Neural cell (in vitro differentiated cells): Measurements from ENCODE around the gene SPCS1. TPM values are rescaled to one million over a fixed set of nuclear protein-coding genes. Genes with fewer than 3 reads are reported as not detected.

Source experiments
- H2AFZ ChIP-seq: fragments of 200-600, 300-800 bp; sonication (generic), shearing (Covaris generic); 2 replicates; pipeline ENCODE4 v1.6.0; 2014; ENCODE audit warnings: low read depth, mild to moderate bottlenecking, antibody characterized with exemption, low read length, moderate library complexity
- H3F3A ChIP-seq: fragments of 200-600 bp; shearing (Covaris generic); 2 replicates; pipeline ENCODE4 v1.6.1; 2016; ENCODE audit warnings: mild to moderate bottlenecking, moderate library complexity, mixed read lengths, antibody characterized with exemption, low read length; ENCODE audit not compliant: insufficient read depth, poor library complexity, severe bottlenecking
- H3K27ac ChIP-seq: fragments of 200-600, 300-800 bp; sonication (generic), shearing (Covaris generic); 2 replicates; pipeline ENCODE4 v1.5.1; 2014; ENCODE audit warnings: mild to moderate bottlenecking, low read length, moderate library complexity
- H3K27me3 ChIP-seq: fragments of 300-800, 200-600 bp; sonication (generic), shearing (Covaris generic); 2 replicates; pipeline ENCODE4 v1.6.0; 2014; ENCODE audit warnings: mild to moderate bottlenecking, low read depth, low read length, moderate library complexity; ENCODE audit not compliant: insufficient read depth
- H3K36me3 ChIP-seq: fragments of 300-800, 200-600 bp; sonication (generic), shearing (Covaris generic); 2 replicates; pipeline ENCODE4 v1.5.1; 2014; ENCODE audit warnings: mild to moderate bottlenecking, antibody characterized with exemption, low read length, moderate library complexity; ENCODE audit not compliant: insufficient read depth
- H3K4me2 ChIP-seq: fragments of 300-800, 200-600 bp; sonication (generic), shearing (Covaris generic); 2 replicates; pipeline ENCODE4 v1.6.0; 2014; ENCODE audit warnings: mild to moderate bottlenecking, low read length
- H3K4me3 ChIP-seq: fragments of 300-800, 200-600 bp; sonication (generic), shearing (Covaris generic); 2 replicates; pipeline ENCODE4 v1.5.1; 2014; ENCODE audit warnings: mild to moderate bottlenecking, low read length, moderate library complexity
- H3K79me2 ChIP-seq: fragments of 200-600 bp; shearing (Covaris generic); replicated peaks from 2 replicates; pipeline ENCODE4 v1.6.0; 2014; ENCODE audit warnings: mild to moderate bottlenecking, low read length, moderate library complexity; ENCODE audit not compliant: insufficient read depth
- H3K9ac ChIP-seq: fragments of 300-800, 200-600 bp; sonication (generic), shearing (Covaris generic); 2 replicates; pipeline ENCODE4 v1.6.1; 2016; ENCODE audit warnings: mild to moderate bottlenecking, low read length, mixed read lengths
- H3K9me2 ChIP-seq: fragments of 200-600 bp; shearing (Covaris generic); 2 replicates; pipeline ENCODE4 v1.6.1; 2016; ENCODE audit warnings: mild to moderate bottlenecking, low read length, mixed read lengths; ENCODE audit not compliant: insufficient read depth
- H3K9me3 ChIP-seq: fragments of 200-600, 300-800 bp; sonication (generic), shearing (Covaris generic); 2 replicates; pipeline ENCODE4 v1.6.1; 2016; ENCODE audit warnings: mild to moderate bottlenecking, mixed run types, low read length, moderate library complexity, mixed read lengths
- H4K20me1 ChIP-seq: fragments of 200-600 bp; shearing (Covaris generic); 2 replicates; pipeline ENCODE4 v1.6.1; 2016; ENCODE audit warnings: mild to moderate bottlenecking, mixed run types; ENCODE audit not compliant: insufficient read depth
- EP300 ChIP-seq: fragments of 450-650 bp; conservative IDR thresholded peaks from 2 replicates; pipeline ENCODE4 v1.6.1; 2014; ENCODE audit warnings: antibody characterized with exemption, mild to moderate bottlenecking, moderate library complexity; ENCODE audit not compliant: poor library complexity, severe bottlenecking
- EZH2 ChIP-seq: fragments of 200-600, 300-800 bp; shearing (Covaris generic), sonication (generic); IDR thresholded peaks from 2 replicates; pipeline ENCODE4 v1.6.1; 2014; ENCODE audit warnings: antibody characterized with exemption, low read length, borderline replicate concordance, mild to moderate bottlenecking; ENCODE audit not compliant: insufficient read depth, poor library complexity, severe bottlenecking
- MXI1 ChIP-seq: fragments of 450-650 bp; conservative IDR thresholded peaks from 2 replicates; pipeline ENCODE4 v1.6.1; 2014; ENCODE audit warnings: antibody characterized with exemption, mild to moderate bottlenecking; ENCODE audit not compliant: poor library complexity, severe bottlenecking
- POLR2AphosphoS5 ChIP-seq: IDR thresholded peaks from 2 replicates; pipeline ENCODE4 v1.6.1; 2012
- RAD21 ChIP-seq: fragments of 450-650 bp; conservative IDR thresholded peaks from 2 replicates; pipeline ENCODE4 v1.6.1; 2014; ENCODE audit warnings: antibody characterized with exemption, mild to moderate bottlenecking, moderate library complexity
- SMC3 ChIP-seq: fragments of 450-650 bp; conservative IDR thresholded peaks from 2 replicates; pipeline ENCODE4 v1.6.1; 2014; ENCODE audit warnings: antibody characterized with exemption, mild to moderate bottlenecking, moderate library complexity; ENCODE audit not compliant: poor library complexity
- TAF1 ChIP-seq: IDR thresholded peaks from 2 replicates; pipeline ENCODE4 v1.6.1; 2012; ENCODE audit warnings: low read depth
- polyA plus RNA-seq: library from polyadenylated mRNA; depleted of rRNA; stranded (reverse); fragments of >200 nt; gene quantifications from 2 replicates; pipeline ENCODE4 v1.2.3, GENCODE V29; 2014
- TF ChIP-seq, protein P1 (sequence below): IDR thresholded peaks from 2 replicates; pipeline ENCODE4 v1.6.1; 2012; ENCODE audit warnings: borderline replicate concordance
- TF ChIP-seq, protein P2 (sequence below): fragments of 450-650 bp; IDR thresholded peaks from 2 replicates; pipeline ENCODE4 v1.5.1; 2014; ENCODE audit warnings: antibody characterized with exemption, mild to moderate bottlenecking, moderate library complexity; ENCODE audit not compliant: poor library complexity, severe bottlenecking

The SPCS1 gene
- polyA plus RNA-seq, 1 donor from 2014 or later, result 97.4 TPM

DNA sequence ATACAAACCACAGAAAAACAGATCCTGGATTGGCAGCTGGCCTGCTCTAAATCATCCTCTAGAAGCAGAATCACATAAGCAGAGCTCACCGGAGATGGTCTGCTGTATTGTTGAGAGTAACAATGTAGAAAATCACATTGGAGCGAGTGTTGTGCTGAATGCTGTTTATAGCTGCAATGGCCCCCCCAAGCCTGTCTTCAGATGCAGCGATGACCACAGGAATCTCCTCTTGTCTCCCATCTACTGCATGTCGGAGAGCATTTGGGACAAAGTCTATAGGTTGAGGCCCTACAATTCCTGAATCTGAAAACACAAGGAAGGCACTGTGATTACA is 8.3 kb upstream of the SPCS1 start:
- no peaks in the 10 kb centered on the region for H4K20me1 ChIP-seq
- H3K27me3 ChIP-seq, result no peaks in the 10 kb centered on the region
- H3K9me3 ChIP-seq, result no peaks in the 10 kb centered on the region
- no peak overlapping the region for H3K9ac ChIP-seq
- TF ChIP-seq SMC3, result no peak
- TF ChIP-seq TAF1, result no peak
- TF ChIP-seq EZH2, result no peak
- TF ChIP-seq POLR2AphosphoS5, result no peak
- TF ChIP-seq, protein P1, sequence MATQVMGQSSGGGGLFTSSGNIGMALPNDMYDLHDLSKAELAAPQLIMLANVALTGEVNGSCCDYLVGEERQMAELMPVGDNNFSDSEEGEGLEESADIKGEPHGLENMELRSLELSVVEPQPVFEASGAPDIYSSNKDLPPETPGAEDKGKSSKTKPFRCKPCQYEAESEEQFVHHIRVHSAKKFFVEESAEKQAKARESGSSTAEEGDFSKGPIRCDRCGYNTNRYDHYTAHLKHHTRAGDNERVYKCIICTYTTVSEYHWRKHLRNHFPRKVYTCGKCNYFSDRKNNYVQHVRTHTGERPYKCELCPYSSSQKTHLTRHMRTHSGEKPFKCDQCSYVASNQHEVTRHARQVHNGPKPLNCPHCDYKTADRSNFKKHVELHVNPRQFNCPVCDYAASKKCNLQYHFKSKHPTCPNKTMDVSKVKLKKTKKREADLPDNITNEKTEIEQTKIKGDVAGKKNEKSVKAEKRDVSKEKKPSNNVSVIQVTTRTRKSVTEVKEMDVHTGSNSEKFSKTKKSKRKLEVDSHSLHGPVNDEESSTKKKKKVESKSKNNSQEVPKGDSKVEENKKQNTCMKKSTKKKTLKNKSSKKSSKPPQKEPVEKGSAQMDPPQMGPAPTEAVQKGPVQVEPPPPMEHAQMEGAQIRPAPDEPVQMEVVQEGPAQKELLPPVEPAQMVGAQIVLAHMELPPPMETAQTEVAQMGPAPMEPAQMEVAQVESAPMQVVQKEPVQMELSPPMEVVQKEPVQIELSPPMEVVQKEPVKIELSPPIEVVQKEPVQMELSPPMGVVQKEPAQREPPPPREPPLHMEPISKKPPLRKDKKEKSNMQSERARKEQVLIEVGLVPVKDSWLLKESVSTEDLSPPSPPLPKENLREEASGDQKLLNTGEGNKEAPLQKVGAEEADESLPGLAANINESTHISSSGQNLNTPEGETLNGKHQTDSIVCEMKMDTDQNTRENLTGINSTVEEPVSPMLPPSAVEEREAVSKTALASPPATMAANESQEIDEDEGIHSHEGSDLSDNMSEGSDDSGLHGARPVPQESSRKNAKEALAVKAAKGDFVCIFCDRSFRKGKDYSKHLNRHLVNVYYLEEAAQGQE, result no peak
- no peak for TF ChIP-seq MXI1
- TF ChIP-seq, protein P2, sequence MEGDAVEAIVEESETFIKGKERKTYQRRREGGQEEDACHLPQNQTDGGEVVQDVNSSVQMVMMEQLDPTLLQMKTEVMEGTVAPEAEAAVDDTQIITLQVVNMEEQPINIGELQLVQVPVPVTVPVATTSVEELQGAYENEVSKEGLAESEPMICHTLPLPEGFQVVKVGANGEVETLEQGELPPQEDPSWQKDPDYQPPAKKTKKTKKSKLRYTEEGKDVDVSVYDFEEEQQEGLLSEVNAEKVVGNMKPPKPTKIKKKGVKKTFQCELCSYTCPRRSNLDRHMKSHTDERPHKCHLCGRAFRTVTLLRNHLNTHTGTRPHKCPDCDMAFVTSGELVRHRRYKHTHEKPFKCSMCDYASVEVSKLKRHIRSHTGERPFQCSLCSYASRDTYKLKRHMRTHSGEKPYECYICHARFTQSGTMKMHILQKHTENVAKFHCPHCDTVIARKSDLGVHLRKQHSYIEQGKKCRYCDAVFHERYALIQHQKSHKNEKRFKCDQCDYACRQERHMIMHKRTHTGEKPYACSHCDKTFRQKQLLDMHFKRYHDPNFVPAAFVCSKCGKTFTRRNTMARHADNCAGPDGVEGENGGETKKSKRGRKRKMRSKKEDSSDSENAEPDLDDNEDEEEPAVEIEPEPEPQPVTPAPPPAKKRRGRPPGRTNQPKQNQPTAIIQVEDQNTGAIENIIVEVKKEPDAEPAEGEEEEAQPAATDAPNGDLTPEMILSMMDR, result no peak
- TF ChIP-seq RAD21, result no peak
- no peak for TF ChIP-seq EP300
- no peak overlapping the region for H3K4me3 ChIP-seq
- no peaks in the 10 kb centered on the region for H3K9me2 ChIP-seq
- H2AFZ ChIP-seq, result no peak overlapping the region
- no peak overlapping the region for H3K27ac ChIP-seq
- peaks cover 20% of the 10 kb centered on the region for H3K79me2 ChIP-seq
- H3K36me3 ChIP-seq, result no peaks in the 10 kb centered on the region
- no peak overlapping the region for H3K4me2 ChIP-seq
- H3F3A ChIP-seq, result no peaks in the 10 kb centered on the region

DNA sequence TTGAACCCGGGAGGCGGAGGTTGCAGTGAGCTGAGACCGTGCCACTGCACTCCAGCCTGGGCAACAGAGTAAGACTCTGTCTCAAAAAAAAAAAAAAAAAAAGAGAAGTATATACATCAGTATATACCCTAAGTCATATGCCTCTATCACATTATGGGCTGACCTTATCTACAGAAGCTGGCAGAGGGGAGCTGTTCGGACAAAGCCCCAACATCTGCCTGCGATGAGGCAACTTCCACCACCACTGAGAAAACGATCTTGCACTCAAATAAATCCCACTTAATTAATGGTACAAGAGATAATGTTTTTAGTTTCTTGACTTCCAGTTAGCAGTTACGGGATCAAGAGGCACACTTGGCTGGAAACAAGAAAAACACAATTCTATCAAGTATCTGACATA is 2.6 kb upstream of the SPCS1 start:
- H3K27me3 ChIP-seq, result no peaks in the 10 kb centered on the region
- H4K20me1 ChIP-seq, result no peaks in the 10 kb centered on the region
- TF ChIP-seq, protein P2, result no peak
- no peak for TF ChIP-seq EZH2
- TF ChIP-seq TAF1, result no peak
- TF ChIP-seq RAD21, result no peak
- no peak for TF ChIP-seq EP300
- TF ChIP-seq MXI1, result no peak
- TF ChIP-seq, protein P1, result no peak
- TF ChIP-seq POLR2AphosphoS5, result no peak
- no peak for TF ChIP-seq SMC3
- H3F3A ChIP-seq, result peaks cover 6% of the 10 kb centered on the region
- H3K9ac ChIP-seq, result no peak overlapping the region
- no peaks in the 10 kb centered on the region for H3K9me3 ChIP-seq
- H2AFZ ChIP-seq, result no peak overlapping the region
- H3K79me2 ChIP-seq, result peaks cover 60% of the 10 kb centered on the region
- H3K36me3 ChIP-seq, result no peaks in the 10 kb centered on the region
- H3K9me2 ChIP-seq, result no peaks in the 10 kb centered on the region
- no peak overlapping the region for H3K27ac ChIP-seq
- peak overlapping the region; percentile 99 for H3K4me3 ChIP-seq
- H3K4me2 ChIP-seq, result no peak overlapping the region
